HepG2 (cell line): ENCODE measurements around the gene MYL9. TPM values are rescaled to one million over a fixed set of nuclear protein-coding genes. Genes with fewer than 3 reads are reported as not detected.

Experiments
- ARID5B ChIP-seq: IDR thresholded peaks from 2 replicates; pipeline ENCODE4 v1.4.0; 2020; ENCODE audit warnings: mild to moderate bottlenecking, missing genetic modification reagents
- CCDC6 ChIP-seq: sonication (generic); formaldehyde crosslinking; IDR thresholded peaks from 2 replicates; pipeline ENCODE4 v1.8.1; 2022; ENCODE audit warnings: mild to moderate bottlenecking, missing genetic modification reagents, moderate library complexity
- HDAC1 ChIP-seq: sonication (generic); formaldehyde crosslinking; IDR thresholded peaks from 2 replicates; pipeline ENCODE4 v1.5.1; 2020; ENCODE audit warnings: mild to moderate bottlenecking, missing genetic modification reagents
- IRX3 ChIP-seq: sonication (generic); formaldehyde crosslinking; IDR thresholded peaks from 2 replicates; pipeline ENCODE4 v1.8.1; 2023; ENCODE audit warnings: mild to moderate bottlenecking, low read depth, missing genetic modification reagents, borderline replicate concordance
- KLF13 ChIP-seq: sonication (generic); formaldehyde crosslinking; IDR thresholded peaks from 2 replicates; pipeline ENCODE4 v1.4.0; 2020; ENCODE audit warnings: mild to moderate bottlenecking, missing genetic modification reagents
- LBX2 ChIP-seq: sonication (generic); formaldehyde crosslinking; IDR thresholded peaks from 2 replicates; pipeline ENCODE4 v1.5.0; 2020; ENCODE audit warnings: missing genetic modification reagents, mild to moderate bottlenecking, borderline replicate concordance
- NR2F1 ChIP-seq, 2 experiments: fragments of 450-650 bp in 1 of 2; formaldehyde crosslinking in 1 of 2; IDR thresholded peaks; 2 replicates each; pipeline versions ENCODE4 v1.5.0 to v1.6.1; 2016 to 2020; ENCODE audit warnings: mild to moderate bottlenecking in 1 of 2, missing compliant biosample characterization in 1 of 2, missing genetic modification reagents in 1 of 2, moderate library complexity in 1 of 2
- NR2F6 ChIP-seq, 2 experiments: IDR thresholded peaks; 2 replicates each; pipeline ENCODE4 v1.6.1; 2016; ENCODE audit warnings: antibody characterized with exemption in 1 of 2, mild to moderate bottlenecking in 1 of 2
- POLR2G ChIP-seq: fragments of 200-400 bp; formaldehyde crosslinking; IDR thresholded peaks from 2 replicates; pipeline ENCODE4 v1.6.1; 2018; ENCODE audit warnings: mild to moderate bottlenecking, low read depth, low read length, moderate library complexity
- SOX13 ChIP-seq, 3 experiments: fragments of 450-650 bp in 1 of 3; sonication (generic) in 1 of 3; formaldehyde crosslinking in 1 of 3; IDR thresholded peaks in 2 of 3; conservative IDR thresholded peaks in 1 of 3; 2 replicates each; pipeline versions ENCODE4 v1.5.0 to v1.6.1; 2016 to 2020; ENCODE audit warnings: antibody characterized with exemption in 1 of 3, mild to moderate bottlenecking in 1 of 3, missing compliant biosample characterization in 1 of 3, missing genetic modification reagents in 1 of 3, moderate library complexity in 1 of 3
- UBTF ChIP-seq: sonication (generic); formaldehyde crosslinking; IDR thresholded peaks from 2 replicates; pipeline ENCODE4 v1.4.0; 2020; ENCODE audit warnings: mild to moderate bottlenecking, missing genetic modification reagents
- XRCC5 ChIP-seq: fragments of 200-400 bp; formaldehyde crosslinking; optimal IDR thresholded peaks from 2 replicates; pipeline ENCODE3; 2017; ENCODE audit warnings: mild to moderate bottlenecking, low read length
- ZBTB26 ChIP-seq: IDR thresholded peaks from 2 replicates; pipeline ENCODE4 v1.6.1; 2016; ENCODE audit warnings: missing compliant biosample characterization, missing genetic modification reagents, borderline replicate concordance
- ZBTB3 ChIP-seq: sonication (generic); formaldehyde crosslinking; IDR thresholded peaks from 2 replicates; pipeline ENCODE4 v1.4.0; 2020; ENCODE audit warnings: low read depth, mild to moderate bottlenecking, moderate library complexity, missing genetic modification reagents, borderline replicate concordance
- ZNF205 ChIP-seq: IDR thresholded peaks from 2 replicates; pipeline ENCODE4 v1.6.1; 2018; ENCODE audit warnings: missing biosample characterization, missing genetic modification reagents
- ZNF350 ChIP-seq: sonication (generic); formaldehyde crosslinking; IDR thresholded peaks from 2 replicates; pipeline ENCODE4 v1.4.0; 2020; ENCODE audit warnings: mild to moderate bottlenecking, low read depth, missing genetic modification reagents, borderline replicate concordance
- ZNF619 ChIP-seq: sonication (generic); formaldehyde crosslinking; IDR thresholded peaks from 2 replicates; pipeline ENCODE4 v1.4.0; 2020; ENCODE audit warnings: mild to moderate bottlenecking, missing genetic modification reagents
- polyA plus RNA-seq, 8 experiments: library from polyadenylated mRNA; depleted of rRNA in 3 of 8; stranded (reverse) in 7 of 8; unstranded in 1 of 8; fragments of >200 nt; fragmentation: Illumina TruSeq in 4 of 8; extraction: Trizol in 4 of 8; gene quantifications; 2 replicates each; pipeline versions ENCODE4 v1.2.1 to v1.2.3, GENCODE V29; 2011 to 2016; ENCODE audit warnings: low read depth in 4 of 8, missing spikeins in 1 of 8, mixed read lengths in 1 of 8; ENCODE audit not compliant: insufficient read depth in 1 of 8
- total RNA-seq, 5 experiments: library from RNA; depleted of rRNA; stranded (reverse); fragments of >200 nt; fragmentation: Illumina TruSeq; extraction: Trizol; gene quantifications; 2 replicates each; pipeline ENCODE4 v1.2.3, GENCODE V29; 2016; ENCODE audit warnings: low read depth in 1 of 5
- TF ChIP-seq, protein P1 (sequence below): sonication (generic); formaldehyde crosslinking; conservative IDR thresholded peaks from 2 replicates; pipeline ENCODE4 v1.8.0; 2022; ENCODE audit warnings: mild to moderate bottlenecking, moderate library complexity, missing genetic modification reagents

Gene MYL9
- total and polyA plus RNA-seq, 2 of the 13 experiments (the other 11 are each of a cell fraction or from before 2014, with no cell fraction given): 0.87 to 2.2 TPM

- TF ChIP-seq, protein P1, sequence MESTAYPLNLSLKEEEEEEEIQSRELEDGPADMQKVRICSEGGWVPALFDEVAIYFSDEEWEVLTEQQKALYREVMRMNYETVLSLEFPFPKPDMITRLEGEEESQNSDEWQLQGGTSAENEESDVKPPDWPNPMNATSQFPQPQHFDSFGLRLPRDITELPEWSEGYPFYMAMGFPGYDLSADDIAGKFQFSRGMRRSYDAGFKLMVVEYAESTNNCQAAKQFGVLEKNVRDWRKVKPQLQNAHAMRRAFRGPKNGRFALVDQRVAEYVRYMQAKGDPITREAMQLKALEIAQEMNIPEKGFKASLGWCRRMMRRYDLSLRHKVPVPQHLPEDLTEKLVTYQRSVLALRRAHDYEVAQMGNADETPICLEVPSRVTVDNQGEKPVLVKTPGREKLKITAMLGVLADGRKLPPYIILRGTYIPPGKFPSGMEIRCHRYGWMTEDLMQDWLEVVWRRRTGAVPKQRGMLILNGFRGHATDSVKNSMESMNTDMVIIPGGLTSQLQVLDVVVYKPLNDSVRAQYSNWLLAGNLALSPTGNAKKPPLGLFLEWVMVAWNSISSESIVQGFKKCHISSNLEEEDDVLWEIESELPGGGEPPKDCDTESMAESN (CRISPR knock-in tag): no peak
- no peak for TF ChIP-seq POLR2G
- no peak for TF ChIP-seq ZBTB3
- no peak for TF ChIP-seq NR2F6 (IDR thresholded peaks at IDR 0.05)
- TF ChIP-seq NR2F6 (CRISPR knock-in tag; IDR thresholded peaks at IDR 0.05): no peak
- TF ChIP-seq XRCC5: peak; percentile 71
- TF ChIP-seq UBTF (CRISPR knock-in tag): no peak
- TF ChIP-seq KLF13 (CRISPR knock-in tag): no peak
- TF ChIP-seq LBX2 (CRISPR knock-in tag): no peak
- TF ChIP-seq ZNF205: 0 out of 2 replicates have a peak, but pooled peaks have one; percentile 28
- no peak for TF ChIP-seq IRX3 (CRISPR knock-in tag)
- no peak for TF ChIP-seq ZBTB26 (CRISPR knock-in tag)
- no peak for TF ChIP-seq SOX13 (IDR thresholded peaks at IDR 0.05)
- TF ChIP-seq SOX13 (CRISPR knock-in tag; conservative IDR thresholded peaks at IDR 0.05 in 1 of 2, IDR thresholded peaks at IDR 0.05 in 1 of 2): no peak
- no peak for TF ChIP-seq ZNF350 (CRISPR knock-in tag)
- TF ChIP-seq NR2F1 (CRISPR knock-in tag; IDR thresholded peaks at IDR 0.05): no peak
- no peak for TF ChIP-seq CCDC6 (CRISPR knock-in tag)
- TF ChIP-seq ARID5B (CRISPR knock-in tag): 0 out of 2 replicates have a peak, but pooled peaks have one; percentile 22
- TF ChIP-seq ZNF619: no peak
- no peak for TF ChIP-seq HDAC1 (CRISPR knock-in tag)
These were observed 50.7 kb downstream of the MYL9 start (continued) for GRCh38 chr20:36591854-36592641.
